Measurements from ENCODE around the gene METTL24.

DNA sequence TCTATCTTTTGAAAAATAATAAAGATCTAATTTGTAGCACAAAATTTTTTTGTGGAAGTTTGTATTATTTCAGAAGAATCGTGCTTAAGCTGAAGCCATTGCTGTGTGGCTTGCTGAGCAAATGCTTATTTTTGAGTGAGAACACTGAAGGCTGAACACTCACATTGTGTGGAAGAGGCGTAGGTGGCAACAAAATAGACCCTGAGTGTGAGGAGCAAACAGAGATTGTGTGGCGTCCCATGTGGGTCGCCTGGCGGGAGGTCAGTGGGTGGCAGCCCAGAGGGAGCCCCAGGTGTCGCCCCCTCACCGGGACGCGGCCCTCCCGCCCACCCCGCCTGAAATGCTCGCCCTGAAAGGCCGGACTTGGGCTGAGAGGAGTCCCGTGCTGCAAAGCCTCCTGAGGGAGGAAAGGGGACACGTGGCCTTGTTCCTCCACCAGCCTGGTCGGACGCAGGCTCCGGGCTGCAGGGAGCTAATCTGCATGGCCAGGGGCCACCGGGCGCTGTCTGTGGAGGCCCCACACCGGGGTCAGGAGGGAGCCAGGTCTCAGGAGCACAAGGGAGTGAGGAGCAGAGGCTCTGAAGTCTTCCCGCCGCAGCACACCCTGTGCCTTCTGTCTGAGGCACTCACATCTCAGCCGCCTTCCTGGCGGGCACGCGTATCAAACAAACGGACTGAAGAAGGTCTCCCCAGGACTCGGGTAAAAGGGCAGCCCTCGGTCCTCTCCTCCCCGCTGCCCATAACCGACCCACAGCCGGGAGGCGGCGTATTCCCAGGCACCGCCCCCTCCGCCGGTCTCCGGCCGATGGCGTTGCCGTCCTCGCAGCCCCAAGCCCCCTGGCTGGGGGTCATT, 41.3 kb upstream of the METTL24 start:
- TF ChIP-seq, protein P1, sequence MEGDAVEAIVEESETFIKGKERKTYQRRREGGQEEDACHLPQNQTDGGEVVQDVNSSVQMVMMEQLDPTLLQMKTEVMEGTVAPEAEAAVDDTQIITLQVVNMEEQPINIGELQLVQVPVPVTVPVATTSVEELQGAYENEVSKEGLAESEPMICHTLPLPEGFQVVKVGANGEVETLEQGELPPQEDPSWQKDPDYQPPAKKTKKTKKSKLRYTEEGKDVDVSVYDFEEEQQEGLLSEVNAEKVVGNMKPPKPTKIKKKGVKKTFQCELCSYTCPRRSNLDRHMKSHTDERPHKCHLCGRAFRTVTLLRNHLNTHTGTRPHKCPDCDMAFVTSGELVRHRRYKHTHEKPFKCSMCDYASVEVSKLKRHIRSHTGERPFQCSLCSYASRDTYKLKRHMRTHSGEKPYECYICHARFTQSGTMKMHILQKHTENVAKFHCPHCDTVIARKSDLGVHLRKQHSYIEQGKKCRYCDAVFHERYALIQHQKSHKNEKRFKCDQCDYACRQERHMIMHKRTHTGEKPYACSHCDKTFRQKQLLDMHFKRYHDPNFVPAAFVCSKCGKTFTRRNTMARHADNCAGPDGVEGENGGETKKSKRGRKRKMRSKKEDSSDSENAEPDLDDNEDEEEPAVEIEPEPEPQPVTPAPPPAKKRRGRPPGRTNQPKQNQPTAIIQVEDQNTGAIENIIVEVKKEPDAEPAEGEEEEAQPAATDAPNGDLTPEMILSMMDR (conservative IDR thresholded peaks at IDR 0.05 in 1 of 2, IDR thresholded peaks at IDR 0.05 in 1 of 2; ENCODE audit: extremely low read depth in 1 of 2, insufficient read depth in 1 of 2, low read depth in 1 of 2, low read length in 2 of 2) = no peak
- TF ChIP-seq EZH2 (IDR thresholded peaks at IDR 0.05; ENCODE audit: borderline replicate concordance, low read length) = no peak

All from mammary epithelial cell (primary cell).